HG03439 (cell line): ENCODE measurements around the gene AKR1B15.

Experiments used
- ATAC-seq: cut with Tn5 transposase; IDR thresholded peaks from one replicate; pipeline ENCODE4 v1.9.1; 2021; ENCODE audit warnings: mild to moderate bottlenecking, moderate library complexity; ENCODE audit not compliant: unreplicated experiment

The AKR1B15 gene

DNA sequence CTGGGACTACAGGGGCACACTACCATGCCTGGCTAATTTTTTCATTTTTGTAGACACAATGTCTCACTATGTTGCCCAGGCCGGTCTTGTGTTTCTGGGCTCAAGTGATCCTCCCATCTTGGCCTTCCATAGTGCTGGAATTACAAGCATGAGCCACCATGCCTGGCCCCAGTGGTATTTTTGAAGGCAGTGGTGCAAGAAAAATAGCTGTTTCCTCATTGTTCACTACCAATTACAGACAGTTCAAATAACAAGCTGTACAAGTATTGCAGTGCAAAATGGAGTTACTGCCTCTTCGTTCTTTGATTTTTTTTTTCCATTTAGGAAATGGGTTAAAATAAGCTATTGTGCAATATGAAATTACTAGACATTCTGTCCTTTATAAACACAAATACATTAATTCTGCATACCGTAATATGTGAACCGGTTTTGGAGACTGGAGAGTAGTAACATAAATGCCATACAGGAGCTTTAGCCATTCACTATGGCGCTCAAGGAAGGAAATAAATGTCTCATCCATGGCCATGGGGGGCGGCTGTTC is 62.8 kb downstream of the AKR1B15 start:
- no peak for ATAC-seq

DNA sequence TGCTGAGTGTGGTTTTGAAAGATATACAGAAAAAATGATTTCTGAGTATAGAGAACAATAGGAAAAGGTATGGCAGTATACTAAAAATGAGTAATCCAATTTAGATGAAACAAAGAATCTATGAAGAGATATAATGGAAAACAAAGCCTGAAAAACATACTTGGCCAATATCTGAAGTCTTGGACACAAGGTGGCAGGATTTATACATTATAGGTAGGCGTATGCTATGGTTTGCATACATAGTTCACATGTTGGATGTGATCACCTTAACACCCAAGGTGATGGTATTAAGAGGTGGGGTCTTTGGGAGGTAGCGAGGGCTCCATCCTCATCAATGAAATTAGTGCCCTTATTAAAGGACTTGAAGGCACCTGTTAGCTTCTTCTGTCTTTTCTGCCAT is 63.3 kb downstream of the AKR1B15 start:
- ATAC-seq = no peak

DNA sequence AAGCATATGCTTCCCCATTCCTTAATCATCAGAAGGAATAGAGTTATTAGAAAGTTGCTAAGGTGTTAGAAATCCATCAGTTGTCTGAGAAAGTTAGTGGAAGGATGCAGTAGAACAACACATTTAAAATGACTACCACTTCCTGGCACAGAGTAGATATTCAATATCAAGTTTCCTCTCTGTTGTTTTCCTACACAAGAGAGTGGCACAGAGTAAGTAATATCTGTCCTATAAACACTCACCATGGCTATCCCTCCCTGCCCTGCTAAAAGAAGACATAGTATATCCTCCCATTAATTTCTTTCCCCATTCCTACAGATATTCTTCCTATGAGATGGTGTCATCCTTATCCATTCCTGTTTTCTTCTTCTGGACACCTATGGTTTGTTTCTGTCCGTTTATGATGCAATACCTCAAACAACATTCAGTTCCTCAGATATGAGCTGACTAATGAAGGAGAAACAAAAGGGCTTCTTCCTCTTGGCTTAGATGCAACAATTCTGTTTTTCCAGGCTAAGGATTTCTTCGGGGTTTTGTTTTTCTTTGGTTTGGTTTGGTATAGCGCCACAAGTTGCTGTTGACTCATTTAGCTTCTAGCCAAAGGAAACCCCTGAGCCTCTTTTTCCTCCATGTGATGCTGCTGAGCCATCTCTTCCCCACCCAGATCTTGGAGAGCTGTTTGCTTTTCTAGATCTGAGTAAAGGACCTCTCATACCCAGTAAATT is 64.9 kb downstream of the AKR1B15 start:
- no peak for ATAC-seq

DNA sequence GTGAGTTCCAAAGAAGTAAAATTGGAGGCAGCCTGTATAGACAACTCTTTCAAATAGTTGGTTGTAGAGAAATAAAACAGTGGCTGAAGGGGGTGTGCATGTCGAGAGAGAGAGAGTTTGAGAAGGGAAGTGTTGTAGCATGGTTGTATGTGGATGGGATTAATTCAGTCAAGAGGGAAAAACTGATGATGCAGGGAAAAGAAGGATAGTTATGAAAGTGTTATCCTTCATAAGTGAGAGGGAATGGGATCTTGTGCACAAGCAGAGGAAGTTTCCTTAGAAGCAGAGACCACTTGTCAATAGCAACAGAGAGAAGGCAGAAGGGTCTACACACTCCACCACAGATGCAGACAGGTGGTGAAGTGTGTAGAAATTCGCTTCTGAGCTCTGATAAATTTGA is 67.7 kb downstream of the AKR1B15 start:
- no peak for ATAC-seq

DNA sequence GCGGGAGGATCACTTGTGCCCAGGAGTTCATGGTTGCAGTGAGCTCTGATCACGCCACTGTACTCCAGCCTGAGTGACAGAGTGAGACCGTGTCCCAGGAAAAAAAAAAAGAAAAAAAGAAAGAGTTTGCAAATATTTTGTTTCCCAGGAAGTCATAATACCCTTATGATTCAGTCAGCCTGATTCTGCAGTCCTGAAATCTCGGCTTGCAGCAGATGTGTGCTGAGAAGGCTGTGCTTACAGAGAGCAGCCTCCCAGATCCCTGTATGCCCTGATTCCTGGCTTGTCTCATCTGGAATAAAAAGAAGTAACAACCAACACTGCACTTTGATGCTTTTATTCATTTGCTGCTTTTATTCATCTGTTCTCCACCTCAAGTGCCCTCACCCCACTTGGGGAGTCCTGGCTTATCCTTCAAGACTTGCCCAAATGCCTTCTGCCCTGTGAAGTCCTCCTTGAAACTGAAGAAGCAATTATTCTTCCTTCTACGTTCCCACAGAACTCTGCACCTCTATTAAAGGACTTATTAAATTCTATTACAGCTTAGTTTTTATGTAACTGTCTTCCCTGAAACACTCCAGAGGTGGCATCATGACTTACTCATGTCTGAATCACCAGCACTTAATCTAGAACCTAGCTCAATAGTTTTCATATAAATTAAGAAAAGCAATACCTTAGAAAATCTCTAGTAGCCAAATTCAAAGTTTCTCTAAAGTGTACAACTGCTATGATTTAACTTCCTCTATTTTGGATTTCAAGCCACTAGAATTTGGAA is 70.0 kb downstream of the AKR1B15 start:
- no peak for ATAC-seq

DNA sequence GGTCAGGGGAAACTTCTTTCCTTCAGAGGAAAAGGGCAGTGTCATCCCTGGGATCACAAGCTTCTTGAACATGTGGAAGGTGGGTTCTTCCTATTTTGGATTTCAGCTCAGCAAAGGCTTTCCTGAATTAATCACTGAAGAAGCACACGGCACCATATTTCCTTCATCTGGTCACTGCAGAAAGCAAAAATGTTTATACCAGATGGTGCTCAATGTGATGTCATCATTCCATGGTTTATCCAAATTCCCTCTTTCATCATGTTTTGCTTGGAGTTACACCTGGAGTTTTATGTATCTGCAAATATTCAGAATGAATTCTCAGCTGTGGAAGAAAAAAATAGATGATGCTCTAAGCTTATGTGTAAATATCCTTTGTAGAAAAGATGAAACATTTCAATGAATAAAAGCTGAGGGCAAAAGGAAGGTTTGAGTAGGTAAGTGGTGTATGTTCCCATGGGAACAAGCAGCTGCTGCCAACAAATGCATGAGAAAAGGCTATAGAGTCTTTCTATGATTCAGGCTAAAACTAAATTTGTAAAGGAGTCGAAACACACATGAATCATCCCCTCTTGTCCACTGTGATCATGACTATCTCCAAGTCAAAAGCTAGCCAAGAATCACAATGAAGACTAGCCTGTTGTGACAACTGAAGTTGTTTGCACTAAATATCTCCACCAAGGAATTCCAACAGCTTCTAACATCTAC is 70.9 kb downstream of the AKR1B15 start:
- no peak for ATAC-seq

DNA sequence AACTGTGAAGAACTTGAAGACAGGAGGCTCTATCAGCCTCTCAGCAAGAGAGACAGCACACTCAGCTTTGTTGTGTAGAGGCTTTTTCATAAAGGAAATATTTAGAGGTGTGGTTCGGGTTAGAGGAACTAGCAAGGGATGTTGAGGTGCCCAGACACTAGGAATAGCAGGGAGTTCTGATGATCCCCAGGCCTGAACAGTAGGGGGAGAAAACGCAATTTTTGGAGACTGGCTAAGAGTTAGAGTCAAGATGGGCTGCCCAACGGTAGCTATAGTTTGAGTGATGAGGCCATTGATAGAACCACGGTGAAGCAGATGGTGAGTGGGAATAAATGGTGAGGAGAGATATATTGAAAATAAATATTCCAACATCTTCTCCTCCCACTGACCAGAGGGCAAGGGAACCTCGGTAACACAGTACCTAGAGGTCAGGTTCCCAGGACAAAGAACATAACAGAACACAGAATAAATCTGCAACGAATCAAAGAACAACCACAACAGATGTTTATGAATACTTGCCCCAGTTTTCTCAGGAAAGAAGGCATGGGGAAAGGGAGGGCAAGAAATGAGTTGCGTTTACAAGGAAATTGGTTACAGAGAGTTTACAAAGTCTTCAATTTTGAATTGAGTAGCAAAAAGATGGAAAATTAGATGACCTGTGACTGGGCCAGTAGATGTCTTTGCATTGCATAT is 73.5 kb downstream of the AKR1B15 start:
- ATAC-seq = no peak

DNA sequence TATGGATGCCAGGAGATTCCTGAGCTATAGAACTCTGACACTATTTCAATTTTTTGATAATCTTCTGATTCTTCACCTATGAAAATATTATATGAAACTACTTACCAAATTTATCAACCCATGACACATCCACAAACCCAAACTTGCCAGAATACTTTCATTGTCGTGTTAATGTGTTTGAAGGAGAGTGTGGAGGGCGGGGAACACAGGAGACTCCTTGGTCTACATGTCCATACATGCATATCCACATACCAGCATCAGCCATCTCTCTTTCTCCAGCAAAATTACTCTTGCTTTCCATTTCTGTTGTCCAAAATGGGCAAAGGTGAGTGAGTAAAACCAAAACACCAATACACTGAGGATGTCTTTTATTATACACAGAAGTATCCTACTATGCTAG is 74.3 kb downstream of the AKR1B15 start:
- no peak for ATAC-seq

DNA sequence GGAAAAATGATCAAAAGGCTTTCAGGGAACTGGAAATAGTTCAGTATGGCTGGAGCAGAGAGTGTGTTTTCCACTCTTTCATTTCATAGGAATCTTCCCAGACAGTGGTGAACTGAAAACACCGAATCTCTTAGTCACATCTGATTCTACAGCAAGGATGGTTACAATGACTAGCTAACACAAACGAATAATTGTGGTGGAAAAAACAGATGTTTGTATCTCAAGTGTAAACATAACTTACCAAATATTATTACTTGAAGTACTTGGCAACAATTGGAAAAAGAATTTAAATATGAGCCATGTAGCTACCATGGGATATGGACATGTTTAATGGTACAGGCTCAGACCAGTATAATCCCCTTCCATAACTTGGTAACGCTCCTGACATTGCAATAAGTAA is 76.6 kb downstream of the AKR1B15 start:
- ATAC-seq = no peak

DNA sequence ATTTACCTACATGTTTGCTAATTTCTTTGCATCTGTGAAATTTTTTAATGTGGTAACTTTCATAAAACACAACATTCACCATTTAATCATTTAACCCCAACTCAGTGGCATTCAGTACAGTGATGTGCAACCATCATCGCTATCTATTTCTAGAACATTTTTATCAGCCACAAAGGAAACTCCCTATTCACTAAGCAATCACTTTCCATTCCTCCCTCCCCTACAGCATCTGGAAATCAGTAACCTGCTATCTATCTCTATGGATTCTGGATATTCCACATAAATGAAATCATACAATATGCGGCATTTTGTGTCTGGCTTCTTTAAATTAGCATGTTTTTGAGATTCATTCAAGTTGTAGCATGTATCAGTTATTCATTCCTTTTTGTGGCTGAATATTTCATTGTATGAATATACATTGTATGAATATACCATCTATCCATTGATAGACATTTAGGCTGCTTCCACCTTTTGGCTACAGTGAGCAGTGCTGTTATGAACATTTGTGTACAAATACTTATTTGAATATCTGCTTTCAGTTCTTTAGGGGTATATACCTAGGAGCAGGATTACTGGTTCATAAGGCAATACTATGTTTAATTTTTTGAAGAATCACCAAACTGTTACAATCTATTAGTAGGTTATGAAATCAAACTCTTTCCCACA is 78.3 kb downstream of the AKR1B15 start:
- no peak for ATAC-seq

DNA sequence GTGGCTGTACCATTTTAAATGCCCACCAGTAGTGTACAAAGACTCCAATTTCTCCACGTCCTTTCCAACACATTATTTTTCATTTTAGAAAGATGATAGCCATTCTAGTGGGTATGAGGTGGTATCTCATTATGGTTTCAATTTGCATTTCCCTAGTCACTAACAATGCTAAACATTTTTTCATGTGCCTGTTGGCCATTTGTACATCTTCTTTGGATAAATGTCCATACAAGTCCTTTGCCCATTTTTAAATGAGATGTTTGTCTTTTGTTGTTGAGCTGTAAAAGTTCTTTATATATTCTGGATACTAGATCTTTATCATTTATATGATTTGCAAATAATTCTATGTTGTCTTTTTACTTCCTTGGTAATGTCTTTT is 78.9 kb downstream of the AKR1B15 start:
- no peak for ATAC-seq

DNA sequence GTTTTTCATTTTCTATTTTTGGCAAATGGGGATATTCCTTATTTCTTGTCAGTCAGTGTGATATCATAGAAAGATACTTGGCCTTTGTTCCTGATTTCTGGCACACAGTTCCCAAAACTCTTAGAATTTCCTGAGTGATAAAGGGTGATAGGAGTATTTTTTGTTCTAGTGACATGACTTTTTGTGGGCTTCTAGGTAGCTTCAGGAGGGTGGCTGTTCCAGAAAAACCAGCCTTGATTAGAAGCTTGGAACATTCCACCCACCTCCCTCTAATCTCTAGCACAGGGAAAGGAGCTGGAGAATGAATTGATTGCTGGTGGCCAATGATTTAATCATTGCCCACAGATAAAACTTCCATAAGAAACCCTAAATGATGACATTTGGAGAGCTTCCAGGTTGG is 80.5 kb downstream of the AKR1B15 start:
- ATAC-seq = no peak
